Lower leg skin (tissue), 4 donors: ENCODE measurements around the gene GATA5. TPM values are rescaled to one million over a fixed set of nuclear protein-coding genes. Genes with fewer than 3 reads are reported as not detected.

ENCODE experiments used
- DNase-seq, 2 donors: peaks; one replicate each; pipeline ENCODE4 v3.0.0-alpha.2; 2019; ENCODE audit warnings: low spot score in 2 of 2
- H3K4me3 ChIP-seq: fragments of 200-600 bp; sonication (generic); 2 replicates; pipeline ENCODE4 v1.5.1; 2017; ENCODE audit warnings: mild to moderate bottlenecking, low read depth; ENCODE audit not compliant: poor library complexity, severe bottlenecking
- CTCF ChIP-seq, 3 donors: fragments of 450-650 bp; IDR thresholded peaks; one replicate each; pipeline ENCODE4 v1.5.1; 2016; ENCODE audit warnings: antibody characterized with exemption in 3 of 3, mild to moderate bottlenecking in 3 of 3, moderate library complexity in 2 of 3
- POLR2A ChIP-seq, 2 donors: fragments of 450-650 bp; IDR thresholded peaks; one replicate each; pipeline ENCODE4 v1.6.1; 2016 to 2017; ENCODE audit warnings: antibody characterized with exemption in 2 of 2, mild to moderate bottlenecking in 1 of 2, moderate library complexity in 1 of 2
- WGBS, 2 donors: methylation state at CpG; one replicate each; pipeline ENCODE4 v1.1.5; 2018; 5-methylcytosine and 5-hydroxymethylcytosine counted together
- intact Hi-C: fragments of 100-400 bp; cut with DNase I; formaldehyde crosslinking; loops from one replicate; pipeline ENCODE4 v1.15.0; 2023; ENCODE audit warnings: low total_unique reads
- total RNA-seq, 4 donors: library from RNA; depleted of rRNA; stranded (reverse); fragments of >200 nt; gene quantifications; one replicate each; pipeline ENCODE4 v1.1.0, GENCODE V29; 2016

The GATA5 gene
- total RNA-seq, 4 donors from 2014 or later = 1.1 to 2.4 (median 1.6) TPM; not detected in 1

GRCh38 chr20:62418709-62419487, 56.9 kb downstream of the GATA5 start:
- no peak overlapping the region for H3K4me3 ChIP-seq
- WGBS, 2 donors = 74 to 82% methylated on average over 12 to 19 of the region's 19 CpGs
- intact Hi-C loops = no loop called here
- DNase-seq = no peak
- TF ChIP-seq POLR2A (IDR thresholded peaks at IDR 0.05) = no peak
- TF ChIP-seq CTCF (IDR thresholded peaks at IDR 0.05) = no peak

GRCh38 chr20:62417981-62418708, 57.6 kb downstream of the GATA5 start:
- H3K4me3 ChIP-seq = no peak overlapping the region
- DNase-seq = no peak
- WGBS, 2 donors = 69 to 82% methylated on average over 19 to 25 of the region's 25 CpGs
- intact Hi-C loops = no loop called here
- TF ChIP-seq POLR2A (IDR thresholded peaks at IDR 0.05) = no peak
- no peak for TF ChIP-seq CTCF (IDR thresholded peaks at IDR 0.05)

- DNase-seq = no peak
- 76 to 82% methylated on average over 42 to 43 of the region's 43 CpGs for WGBS, 2 donors
- no peak overlapping the region for H3K4me3 ChIP-seq
- TF ChIP-seq POLR2A (IDR thresholded peaks at IDR 0.05) (no peak), CTCF (IDR thresholded peaks at IDR 0.05) (no peak)
- intact Hi-C loops = no loop called here
Measured at GRCh38 chr20:62416651-62417637, 58.9 kb downstream of the GATA5 start.

GRCh38 chr20:62415354-62416111, 60.3 kb downstream of the GATA5 start:
- no peak for TF ChIP-seq POLR2A (IDR thresholded peaks at IDR 0.05)
- TF ChIP-seq CTCF (IDR thresholded peaks at IDR 0.05) = no peak
- DNase-seq = no peak
- WGBS, 2 donors = 71 to 75% methylated on average over 21 to 23 of the region's 24 CpGs
- no peak overlapping the region for H3K4me3 ChIP-seq
- intact Hi-C loops = no loop called here
